Measurements from ENCODE around the gene TMEM181. TPM values are rescaled to one million over a fixed set of nuclear protein-coding genes. Genes with fewer than 3 reads are reported as not detected.
A peak's percentile ranks its signal among the peaks of the same experiment; 100 is the strongest.

The TMEM181 gene
- total RNA-seq, 1 donor from 2014 or later = 31.0 TPM

DNA sequence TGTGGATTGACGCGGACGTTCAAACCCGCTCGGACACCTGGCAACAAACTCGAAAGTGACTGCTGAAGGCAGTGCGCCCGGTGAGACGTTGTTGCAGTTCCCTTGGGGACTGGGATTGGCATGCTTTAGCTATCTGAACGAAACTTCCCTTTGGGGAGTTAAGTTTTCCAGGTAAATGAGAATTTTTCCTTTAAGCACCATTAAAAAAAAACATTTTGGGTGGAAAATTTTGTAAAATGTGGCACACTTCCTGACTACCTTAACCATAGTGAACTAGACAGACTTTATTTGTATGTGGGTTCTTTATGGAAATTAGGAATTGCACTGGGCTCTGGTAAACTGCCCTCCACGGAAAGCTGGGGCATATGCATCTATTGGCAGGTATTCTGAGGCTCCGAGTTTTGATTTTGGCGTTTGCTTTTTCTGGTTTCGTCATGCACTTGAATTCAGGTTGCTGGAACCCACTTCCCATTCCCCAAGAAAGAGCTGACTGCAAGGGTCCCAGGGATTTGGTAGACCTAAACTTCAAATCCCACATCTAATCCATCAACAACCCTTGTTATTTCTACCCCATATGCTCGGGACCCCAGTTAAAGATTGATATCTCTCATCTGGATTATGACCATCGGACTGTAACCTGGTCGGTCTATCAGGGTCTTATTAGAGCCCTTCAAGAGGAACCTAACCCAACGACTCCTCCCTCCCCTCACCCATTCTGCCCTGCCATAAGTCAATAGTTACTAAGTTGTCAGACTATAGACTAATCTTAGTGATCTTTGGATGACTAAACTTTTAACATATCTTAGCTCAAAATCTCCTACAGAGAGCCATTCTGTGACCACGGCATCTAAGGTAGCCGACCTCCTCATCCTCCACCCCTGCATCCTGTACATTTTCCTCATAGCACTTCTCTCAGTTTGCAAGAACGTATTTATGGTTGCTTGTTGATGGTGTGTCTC, 85.5 kb downstream of the TMEM181 start:
- H3K9me3 ChIP-seq (ENCODE audit: insufficient read depth, low read depth, low read length) = no peaks in the 10 kb centered on the region
- TF ChIP-seq, protein P1, sequence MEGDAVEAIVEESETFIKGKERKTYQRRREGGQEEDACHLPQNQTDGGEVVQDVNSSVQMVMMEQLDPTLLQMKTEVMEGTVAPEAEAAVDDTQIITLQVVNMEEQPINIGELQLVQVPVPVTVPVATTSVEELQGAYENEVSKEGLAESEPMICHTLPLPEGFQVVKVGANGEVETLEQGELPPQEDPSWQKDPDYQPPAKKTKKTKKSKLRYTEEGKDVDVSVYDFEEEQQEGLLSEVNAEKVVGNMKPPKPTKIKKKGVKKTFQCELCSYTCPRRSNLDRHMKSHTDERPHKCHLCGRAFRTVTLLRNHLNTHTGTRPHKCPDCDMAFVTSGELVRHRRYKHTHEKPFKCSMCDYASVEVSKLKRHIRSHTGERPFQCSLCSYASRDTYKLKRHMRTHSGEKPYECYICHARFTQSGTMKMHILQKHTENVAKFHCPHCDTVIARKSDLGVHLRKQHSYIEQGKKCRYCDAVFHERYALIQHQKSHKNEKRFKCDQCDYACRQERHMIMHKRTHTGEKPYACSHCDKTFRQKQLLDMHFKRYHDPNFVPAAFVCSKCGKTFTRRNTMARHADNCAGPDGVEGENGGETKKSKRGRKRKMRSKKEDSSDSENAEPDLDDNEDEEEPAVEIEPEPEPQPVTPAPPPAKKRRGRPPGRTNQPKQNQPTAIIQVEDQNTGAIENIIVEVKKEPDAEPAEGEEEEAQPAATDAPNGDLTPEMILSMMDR (IDR thresholded peaks at IDR 0.05; ENCODE audit: insufficient read depth, low read depth, low read length) = no peak
- TF ChIP-seq EZH2 (IDR thresholded peaks at IDR 0.05; ENCODE audit: insufficient read depth, low read length) = no peak
- peak overlapping the region; percentile 65 for H2AFZ ChIP-seq (ENCODE audit: low read depth, low read length)
- no peaks in the 10 kb centered on the region for H3K27me3 ChIP-seq (ENCODE audit: insufficient read depth, low read length)
- H4K20me1 ChIP-seq (ENCODE audit: insufficient read depth, low read length) = peaks cover 17% of the 10 kb centered on the region
- H3K27me3 Mint-ChIP-seq (ENCODE audit: low read depth, unreplicated experiment) = no peaks in the 10 kb centered on the region
- H3K4me3 Mint-ChIP-seq (ENCODE audit: unreplicated experiment) = peak overlapping the region; percentile 88
- H3K4me3 ChIP-seq (ENCODE audit: insufficient read depth, low read depth, low read length) = peak overlapping the region; percentile 94
- H3K9me3 Mint-ChIP-seq (ENCODE audit: unreplicated experiment) = no peaks in the 10 kb centered on the region
- H3K4me1 ChIP-seq (ENCODE audit: insufficient read depth, low read length) = peaks cover 47% of the 10 kb centered on the region
- DNase-seq (ENCODE audit: low read depth) (no peak), FAIRE-seq (no peak)
- H3K36me3 ChIP-seq (ENCODE audit: insufficient read depth, low read length) = no peaks in the 10 kb centered on the region
- H3K27ac ChIP-seq (ENCODE audit: low read depth, low read length) = peak overlapping the region; percentile 98
- peak overlapping the region; percentile 85 for H3K4me2 ChIP-seq (ENCODE audit: low read length)
- H3K9ac ChIP-seq (ENCODE audit: low read length) = peak overlapping the region; percentile 99
- H3K36me3 Mint-ChIP-seq (ENCODE audit: low read depth, unreplicated experiment) = peaks cover 4% of the 10 kb centered on the region
- peak overlapping the region; percentile 55 for H3K27ac Mint-ChIP-seq (ENCODE audit: unreplicated experiment)
- peaks cover 41% of the 10 kb centered on the region for H3K79me2 ChIP-seq (ENCODE audit: insufficient read depth, low read length)
- H3K4me1 Mint-ChIP-seq (ENCODE audit: low read depth, unreplicated experiment) = peaks cover 36% of the 10 kb centered on the region

DNA sequence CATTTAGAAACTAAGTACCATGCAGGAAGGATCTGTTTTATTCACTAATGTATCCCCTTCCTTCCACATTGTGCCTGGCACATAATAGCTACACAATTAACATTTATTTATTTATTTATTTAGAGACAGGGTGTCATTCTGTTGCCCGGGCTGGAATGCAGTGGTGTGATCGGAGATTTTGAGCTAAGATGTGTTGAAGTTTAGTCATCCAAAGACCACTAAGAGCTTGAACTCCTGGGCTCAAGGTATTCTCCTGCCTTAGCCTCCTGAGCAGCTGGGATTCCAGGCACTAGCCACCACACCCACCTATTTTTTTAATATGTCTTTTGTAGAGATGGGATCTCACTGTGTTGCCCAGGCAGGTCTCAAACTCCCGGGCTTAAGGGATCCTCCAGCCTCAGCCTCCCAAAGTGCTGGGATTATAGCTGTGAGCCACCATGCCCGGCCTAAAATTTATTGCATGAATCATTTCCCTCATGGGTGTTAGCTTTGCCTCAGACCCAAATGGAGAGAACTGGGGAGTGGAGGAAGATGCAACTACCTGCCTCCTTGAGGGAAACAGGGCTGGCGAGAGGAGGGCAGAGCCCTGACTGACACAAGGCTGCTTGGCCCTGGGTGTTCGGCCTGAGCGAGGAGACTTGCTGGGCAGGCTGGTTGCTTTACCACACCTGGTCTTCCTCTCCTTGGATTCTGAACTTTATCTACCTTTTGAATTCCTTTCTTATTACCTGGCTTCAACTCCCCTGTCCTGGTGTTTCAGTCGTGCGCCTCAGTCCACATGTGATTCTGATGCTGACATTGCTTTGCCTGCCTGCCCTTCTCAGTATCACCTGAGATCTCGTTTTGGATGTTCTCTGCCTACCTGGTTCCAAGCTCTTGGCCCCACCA, 86.4 kb downstream of the TMEM181 start:
- TF ChIP-seq EZH2 (IDR thresholded peaks at IDR 0.05; ENCODE audit: insufficient read depth, low read length) = no peak
- TF ChIP-seq, protein P1 (IDR thresholded peaks at IDR 0.05; ENCODE audit: insufficient read depth, low read depth, low read length) = no peak
- Histone ChIP-seq H3K4me2 (ENCODE audit: low read length) (no peak overlapping the region), H4K20me1 (ENCODE audit: insufficient read depth, low read length) (peaks cover 12% of the 10 kb centered on the region), H3K27ac (ENCODE audit: low read depth, low read length) (no peak overlapping the region), H3K9ac (ENCODE audit: low read length) (no peak overlapping the region), H2AFZ (ENCODE audit: low read depth, low read length) (no peak overlapping the region), H3K4me1 (ENCODE audit: insufficient read depth, low read length) (peaks cover 42% of the 10 kb centered on the region), H3K4me3 (ENCODE audit: insufficient read depth, low read depth, low read length) (no peak overlapping the region), H3K27me3 (ENCODE audit: insufficient read depth, low read length) (no peaks in the 10 kb centered on the region), H3K36me3 (ENCODE audit: insufficient read depth, low read length) (no peaks in the 10 kb centered on the region), H3K79me2 (ENCODE audit: insufficient read depth, low read length) (peaks cover 32% of the 10 kb centered on the region), H3K9me3 (ENCODE audit: insufficient read depth, low read depth, low read length) (no peaks in the 10 kb centered on the region)
- H3K4me1 Mint-ChIP-seq (ENCODE audit: low read depth, unreplicated experiment) = peaks cover 31% of the 10 kb centered on the region
- no peaks in the 10 kb centered on the region for H3K36me3 Mint-ChIP-seq (ENCODE audit: low read depth, unreplicated experiment)
- FAIRE-seq = no peak
- no peak for DNase-seq (ENCODE audit: low read depth)
- peak overlapping the region; percentile 88 for H3K4me3 Mint-ChIP-seq (ENCODE audit: unreplicated experiment)
- H3K27me3 Mint-ChIP-seq (ENCODE audit: low read depth, unreplicated experiment) = no peaks in the 10 kb centered on the region
- H3K9me3 Mint-ChIP-seq (ENCODE audit: unreplicated experiment) = no peaks in the 10 kb centered on the region
- H3K27ac Mint-ChIP-seq (ENCODE audit: unreplicated experiment) = no peak overlapping the region
